Spinal cord (tissue), 10 donors: ENCODE measurements around the gene NCK1. TPM values are rescaled to one million over a fixed set of nuclear protein-coding genes. Genes with fewer than 3 reads are reported as not detected.
A peak's percentile ranks its signal among the peaks of the same experiment; 100 is the strongest.

Experiments
- DNase-seq, 6 donors: peaks; one replicate each; pipeline versions ENCODE4 v3.0.0 to v3.0.0-alpha.2; 2013 to 2015; ENCODE audit warnings: low spot score in 6 of 6, low read depth in 4 of 6
- H3K27ac ChIP-seq: one replicate; pipeline ENCODE4 v1.5.1; 2013; ENCODE audit warnings: low read depth, low read length, control low read depth
- H3K27me3 ChIP-seq: one replicate; pipeline ENCODE4 v1.6.1; 2013; ENCODE audit warnings: low read length; ENCODE audit not compliant: control insufficient read depth, insufficient read depth
- H3K36me3 ChIP-seq: one replicate; pipeline ENCODE4 v1.6.1; 2013; ENCODE audit warnings: low read length; ENCODE audit not compliant: control insufficient read depth, insufficient read depth
- H3K4me1 ChIP-seq: one replicate; pipeline ENCODE4 v1.6.1; 2013; ENCODE audit warnings: low read length; ENCODE audit not compliant: control insufficient read depth, insufficient read depth
- H3K4me3 ChIP-seq: one replicate; pipeline ENCODE4 v1.5.1; 2013; ENCODE audit warnings: low read depth, low read length, control low read depth
- H3K9me3 ChIP-seq: one replicate; pipeline ENCODE4 v1.6.1; 2013; ENCODE audit warnings: low read length; ENCODE audit not compliant: control insufficient read depth, insufficient read depth
- WGBS: methylation state at CpG from one replicate; pipeline ENCODE4 v1.1.5; 2013; ENCODE audit warnings: missing lambda C conversion rate; ENCODE audit not compliant: insufficient coverage; 5-methylcytosine and 5-hydroxymethylcytosine counted together
- long read RNA-seq, 4 donors: transcript quantifications; one replicate each; lab custom pipeline, GENCODE V29; 2026
- polyA plus RNA-seq, 2 donors: library from polyadenylated mRNA; unstranded; fragments of 120-200 nt; gene quantifications; one replicate each; pipeline ENCODE4 v1.2.1, GENCODE V29; 2013; ENCODE audit not compliant: insufficient read length in 2 of 2
- total RNA-seq, 2 donors: library from RNA; depleted of rRNA in 1 of 2; stranded (reverse); fragments of 120-200 nt in 1 of 2; fragments of >200 nt in 1 of 2; gene quantifications; one replicate each; pipeline versions ENCODE4 v1.2.3 to v1.2.4, GENCODE V29; 2013 to 2014
- donor health status: healthy.

Gene NCK1
- 10 to 100 TPM; 39.7 to 40.3 TPM for total RNA-seq
- 10 to 100 TPM; 27.7 to 28.6 TPM for polyA plus RNA-seq
- long read RNA-seq, donor 1, partial matches to known transcripts, result 0 of 7 reads
- long read RNA-seq, donor 1, other reads (novel, unspliced or antisense), result 0 of 7 reads
- long read RNA-seq, donor 2, partial matches to known transcripts, result 7 of 8 reads
- long read RNA-seq, donor 2, other reads (novel, unspliced or antisense), result 0 of 8 reads
- long read RNA-seq, donor 3, partial matches to known transcripts, result 0 of 4 reads
- long read RNA-seq, donor 3, other reads (novel, unspliced or antisense), result 0 of 4 reads
- long read RNA-seq, donor 4, partial matches to known transcripts, result 6 of 12 reads
- long read RNA-seq, donor 4, other reads (novel, unspliced or antisense), result 0 of 12 reads

- H3K4me1 ChIP-seq, result peaks cover 13% of the 10 kb centered on the region
- H3K36me3 ChIP-seq, result no peaks in the 10 kb centered on the region
- peak within 1 kb of the TSS; percentile 80 for H3K4me3 ChIP-seq
- no peaks in the 10 kb centered on the region for H3K27me3 ChIP-seq
- WGBS, result 0% methylated on average over 67 of the region's 67 CpGs
- no peaks in the 10 kb centered on the region for H3K9me3 ChIP-seq
- peak; percentile 89 to 99 (median 94) for DNase-seq
- peak within 1 kb of the TSS; percentile 94 for H3K27ac ChIP-seq
Measured at GRCh38 chr3:136861890-136862616, at the start of gene NCK1. TSS of gene NCK1 (plus strand) at chr3:136862208. CDS start at chr3:136928002, 65,794 bp downstream.

GRCh38 chr3:136817448-136817847 lies 44.6 kb upstream of the NCK1 start:
- DNase-seq, result peak in 4 of 6 donors; percentile 52 to 84 (median 72)
- 14% methylated on average over 1 of the region's 1 CpG for WGBS
- Histone ChIP-seq H3K36me3 (no peaks in the 10 kb centered on the region), H3K4me1 (peaks cover 32% of the 10 kb centered on the region), H3K27me3 (peaks cover 11% of the 10 kb centered on the region), H3K4me3 (peak overlapping the region; percentile 12), H3K27ac (peak overlapping the region; percentile 89), H3K9me3 (no peaks in the 10 kb centered on the region)

GRCh38 chr3:136818191-136818768 lies 43.7 kb upstream of the NCK1 start:
- WGBS, result 15% methylated on average over 7 of the region's 8 CpGs
- peaks cover 32% of the 10 kb centered on the region for H3K4me1 ChIP-seq
- H3K36me3 ChIP-seq, result no peaks in the 10 kb centered on the region
- DNase-seq, result no peak
- peak overlapping the region; percentile 89 for H3K27ac ChIP-seq
- peak overlapping the region; percentile 67 for H3K4me3 ChIP-seq
- peaks cover 11% of the 10 kb centered on the region for H3K27me3 ChIP-seq
- no peaks in the 10 kb centered on the region for H3K9me3 ChIP-seq

GRCh38 chr3:136818769-136819391 lies 43.1 kb upstream of the NCK1 start, which contains the start of gene SLC35G2:
TSS of gene SLC35G2 (plus strand) at chr3:136819126. CDS start at chr3:136854461, 35,335 bp downstream.
- H3K27me3 ChIP-seq, result peaks cover 11% of the 10 kb centered on the region
- under 1% methylated on average over 60 of the region's 60 CpGs for WGBS
- H3K27ac ChIP-seq, result peak within 1 kb of the TSS; percentile 89
- peak within 1 kb of the TSS; percentile 67 for H3K4me3 ChIP-seq
- no peaks in the 10 kb centered on the region for H3K36me3 ChIP-seq
- DNase-seq, result peak in 4 of 6 donors; percentile 65 to 93 (median 78)
- peaks cover 2% of the 10 kb centered on the region for H3K9me3 ChIP-seq
- H3K4me1 ChIP-seq, result peaks cover 32% of the 10 kb centered on the region

- peak in 1 of 6 donors; percentile 33 for DNase-seq
- H3K4me1 ChIP-seq, result peaks cover 32% of the 10 kb centered on the region
- H3K36me3 ChIP-seq, result no peaks in the 10 kb centered on the region
- H3K4me3 ChIP-seq, result peak overlapping the region; percentile 67
- WGBS, result 0% methylated on average over 18 of the region's 21 CpGs
- H3K27me3 ChIP-seq, result peaks cover 11% of the 10 kb centered on the region
- peak overlapping the region; percentile 89 for H3K27ac ChIP-seq
- peaks cover 3% of the 10 kb centered on the region for H3K9me3 ChIP-seq
Measured at GRCh38 chr3:136819392-136819730, 42.6 kb upstream of the NCK1 start.

GRCh38 chr3:136819731-136820679 lies 42.0 kb upstream of the NCK1 start:
- under 1% methylated on average over 48 of the region's 51 CpGs for WGBS
- peaks cover 3% of the 10 kb centered on the region for H3K9me3 ChIP-seq
- peaks cover 11% of the 10 kb centered on the region for H3K27me3 ChIP-seq
- DNase-seq, result peak in 4 of 6 donors; percentile 31 to 78 (median 56)
- H3K4me3 ChIP-seq, result peak overlapping the region; percentile 67
- H3K36me3 ChIP-seq, result no peaks in the 10 kb centered on the region
- peak overlapping the region; percentile 89 for H3K27ac ChIP-seq
- peaks cover 32% of the 10 kb centered on the region for H3K4me1 ChIP-seq

- DNase-seq, result no peak
- no CpG with 5 or more reads among the region's 1 CpG for WGBS
Measured at GRCh38 chr3:136831461-136831860, 30.5 kb upstream of the NCK1 start.

GRCh38 chr3:136835089-136835812 lies 26.8 kb upstream of the NCK1 start:
- no peak overlapping the region for H3K27ac ChIP-seq
- H3K4me1 ChIP-seq, result no peaks in the 10 kb centered on the region

More at GRCh38 chr3:136831461-136831860, 30.5 kb upstream of the NCK1 start:
- Histone ChIP-seq H3K9me3 (no peaks in the 10 kb centered on the region), H3K27ac (no peak overlapping the region), H3K4me1 (no peaks in the 10 kb centered on the region), H3K36me3 (no peaks in the 10 kb centered on the region), H3K4me3 (no peak overlapping the region), H3K27me3 (no peaks in the 10 kb centered on the region)

More at GRCh38 chr3:136835089-136835812, 26.8 kb upstream of the NCK1 start:
- no peak for DNase-seq
- Histone ChIP-seq H3K27me3 (no peaks in the 10 kb centered on the region), H3K4me3 (no peak overlapping the region), H3K36me3 (peaks cover 2% of the 10 kb centered on the region), H3K9me3 (no peaks in the 10 kb centered on the region)
- no CpG with 5 or more reads among the region's 1 CpG for WGBS
